Midbrain (tissue), 1 donor: ENCODE data around the gene FAM50B.

Source experiments
- DNase-seq: peaks from one replicate; lab custom pipeline; 2025; lab: John Stamatoyannopoulos, UW

Gene FAM50B

DNA sequence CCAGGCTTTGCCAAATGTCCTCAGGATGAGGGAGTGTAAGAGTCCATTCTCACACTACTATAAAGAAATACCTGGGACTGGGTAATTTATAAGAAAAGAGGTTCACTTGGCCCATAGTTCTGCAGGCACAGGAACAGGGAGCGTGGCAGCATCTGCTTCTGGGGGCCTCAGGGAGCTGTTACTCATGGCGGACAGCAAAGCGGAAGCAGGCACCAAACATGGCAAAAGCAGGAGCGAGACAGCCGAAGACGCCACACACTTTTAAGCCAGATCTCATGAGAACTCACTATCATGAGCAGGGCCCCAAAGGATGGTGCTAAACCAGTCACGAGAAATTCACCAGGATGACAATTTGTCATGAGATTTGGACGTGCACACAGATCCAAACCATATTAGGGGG is 22.8 kb downstream of the FAM50B start:
- no peak for DNase-seq

GRCh38 chr6:3872370-3872854 is 23.2 kb downstream of the FAM50B start:
- DNase-seq = no peak

DNA sequence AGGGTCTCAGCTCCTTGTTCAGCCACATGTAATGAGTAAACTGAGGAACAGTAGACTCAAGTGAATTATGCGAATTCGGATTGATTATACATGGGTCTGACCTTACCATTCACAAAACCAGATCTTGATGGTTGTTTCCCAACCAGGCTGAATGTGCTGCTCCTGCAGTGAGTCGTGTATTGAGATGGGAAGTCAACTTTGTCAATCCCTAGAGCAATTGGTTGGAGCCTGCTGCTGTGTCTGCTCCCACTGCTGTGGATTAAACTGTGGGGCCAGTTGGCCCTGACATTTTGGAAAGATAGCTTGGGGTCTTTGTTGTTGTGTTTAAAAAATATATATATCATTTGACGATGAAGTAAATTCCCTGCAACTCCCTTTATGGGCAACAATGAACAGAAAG is 23.9 kb downstream of the FAM50B start:
- no peak for DNase-seq

DNA sequence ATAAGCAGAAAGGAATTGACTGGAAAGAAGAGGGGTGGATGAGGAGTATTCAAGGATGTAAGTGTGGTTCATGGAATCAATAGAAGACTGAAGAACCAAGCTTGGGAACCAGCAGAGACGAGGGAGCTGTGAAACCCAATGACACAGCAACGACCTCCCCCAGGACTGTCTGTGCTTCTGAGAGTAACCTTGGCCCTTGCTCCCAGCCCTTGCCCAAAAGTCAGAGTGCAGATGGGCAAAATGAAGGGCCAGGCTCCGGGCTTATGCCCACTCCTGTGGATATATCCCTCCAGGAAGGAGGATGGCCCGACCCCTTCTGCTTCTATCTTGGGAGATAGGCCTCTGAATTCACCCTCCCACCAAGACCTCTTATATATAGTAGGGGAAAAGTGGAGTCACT is 24.9 kb downstream of the FAM50B start:
- no peak for DNase-seq

GRCh38 chr6:3875486-3875885 is 26.3 kb downstream of the FAM50B start:
- no peak for DNase-seq

- no peak for DNase-seq
These were observed 26.9 kb downstream of the FAM50B start for GRCh38 chr6:3876101-3876500.

- DNase-seq = no peak
These were observed 27.7 kb downstream of the FAM50B start for GRCh38 chr6:3876866-3877265.

DNA sequence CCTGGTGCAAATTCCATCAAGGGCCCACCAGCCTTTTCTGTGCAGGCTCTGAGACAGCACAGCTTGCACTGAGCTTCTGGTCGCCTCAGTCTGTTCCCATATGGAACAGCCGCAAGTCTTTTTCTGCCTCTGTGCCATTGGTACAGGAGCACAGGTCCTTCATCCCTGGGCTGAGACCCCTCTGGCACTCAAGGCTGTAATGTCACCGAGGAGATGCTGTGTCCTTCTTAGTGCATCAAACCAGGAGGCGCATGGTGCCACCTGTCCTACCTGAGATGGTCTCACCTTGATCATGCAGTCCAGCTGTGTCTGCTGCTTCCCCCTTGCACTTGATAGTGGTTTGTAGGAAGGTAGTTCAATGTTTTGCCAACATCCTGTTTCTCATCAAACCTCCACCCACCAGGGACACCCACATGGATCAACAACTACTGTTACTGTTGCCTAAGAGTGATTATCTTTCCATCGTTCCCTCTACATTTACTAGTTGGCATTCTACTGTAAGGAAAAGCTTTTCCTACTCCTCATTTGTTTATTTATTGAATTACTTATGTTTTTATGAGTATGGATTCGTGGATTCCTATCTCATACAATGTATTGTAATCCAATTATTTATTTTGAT is 29.0 kb downstream of the FAM50B start:
- DNase-seq = no peak

GRCh38 chr6:3879194-3879952 is 30.2 kb downstream of the FAM50B start:
- DNase-seq = no peak

GRCh38 chr6:3881711-3882421 is 32.7 kb downstream of the FAM50B start:
- no peak for DNase-seq

- no peak for DNase-seq
These were observed 33.3 kb downstream of the FAM50B start for GRCh38 chr6:3882431-3882830.

DNA sequence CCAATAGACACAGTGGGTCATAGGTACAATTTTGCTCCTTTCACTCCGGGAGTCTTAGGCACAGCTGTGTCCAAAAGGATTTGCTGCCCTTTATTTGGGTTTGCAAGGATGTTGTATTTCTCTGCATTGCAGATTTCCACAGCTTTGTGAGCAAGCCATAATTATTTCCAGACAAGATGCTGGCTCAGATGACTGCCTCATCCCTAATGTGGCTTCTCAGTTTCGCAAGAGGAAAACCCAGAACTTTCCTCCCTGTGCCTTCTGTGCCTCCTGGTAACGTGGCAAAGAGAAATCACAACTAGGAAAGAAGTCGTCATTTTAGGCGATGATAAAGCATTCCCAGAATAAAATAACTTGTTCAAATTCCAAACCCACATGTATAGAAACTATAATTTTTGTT is 33.7 kb downstream of the FAM50B start:
- DNase-seq = no peak

GRCh38 chr6:3884007-3884745 is 35.0 kb downstream of the FAM50B start:
- no peak for DNase-seq

DNA sequence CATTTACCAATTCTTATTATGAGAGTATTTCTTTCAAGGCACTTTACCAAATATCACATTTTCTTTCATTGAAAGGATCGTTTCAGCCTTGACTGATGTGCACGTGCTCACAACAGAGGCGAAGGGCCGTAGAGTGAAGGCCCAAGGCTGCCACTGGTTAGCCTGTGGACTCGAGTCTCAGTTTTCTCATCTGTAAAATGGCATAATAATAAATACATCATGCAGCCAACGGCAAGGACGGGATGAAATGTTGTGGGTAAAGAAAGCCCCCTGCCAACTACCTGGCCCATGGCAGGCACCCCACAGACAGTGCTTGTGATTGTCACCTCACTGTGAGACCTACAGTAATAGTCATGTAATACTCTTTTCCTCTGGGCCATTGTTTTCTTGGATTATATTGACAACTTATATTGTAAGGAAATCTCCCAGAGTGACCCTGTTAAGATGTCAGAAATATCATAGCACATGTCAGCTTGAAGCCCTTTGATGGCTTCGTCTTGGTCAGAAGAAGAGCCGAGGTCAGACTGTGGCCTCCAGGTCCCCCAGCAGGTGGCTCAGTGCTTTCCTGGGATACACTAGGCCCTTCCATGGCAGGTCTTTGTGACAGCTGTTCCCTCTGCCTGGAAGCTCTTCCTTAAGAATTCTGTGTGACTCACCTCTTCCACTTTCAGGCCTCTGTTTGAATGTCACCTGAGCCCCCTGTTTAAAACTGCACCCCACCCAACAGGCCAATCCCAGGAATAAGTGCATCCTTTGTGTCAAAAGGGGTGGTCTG is 36.3 kb downstream of the FAM50B start:
- DNase-seq = no peak

DNA sequence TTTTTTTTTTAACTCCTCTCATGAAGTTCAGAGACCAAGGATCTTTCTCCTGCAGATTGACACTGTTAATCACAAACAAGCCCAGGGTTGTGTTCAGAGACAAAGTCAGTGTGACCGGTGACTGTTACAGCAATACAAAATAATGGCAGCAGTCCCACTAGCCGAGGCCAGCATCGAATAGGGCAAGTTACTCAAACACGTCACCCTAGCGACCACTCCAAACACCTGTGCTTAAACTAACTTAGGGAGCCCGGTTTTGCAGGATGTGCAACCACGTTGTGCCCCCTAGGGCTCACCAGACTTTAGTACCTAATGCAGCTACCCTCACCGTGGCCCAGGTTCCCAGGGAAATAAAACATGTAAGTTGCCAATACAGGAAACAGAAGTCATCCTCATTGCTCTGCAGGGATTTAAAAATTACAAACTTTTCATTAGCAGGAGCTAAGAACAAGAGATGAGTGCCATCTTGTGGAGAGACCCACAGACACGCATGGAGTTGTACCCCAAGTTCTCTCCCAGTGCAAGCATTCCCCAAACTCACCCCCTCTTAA is 38.1 kb downstream of the FAM50B start:
- DNase-seq = peak; percentile 48

DNA sequence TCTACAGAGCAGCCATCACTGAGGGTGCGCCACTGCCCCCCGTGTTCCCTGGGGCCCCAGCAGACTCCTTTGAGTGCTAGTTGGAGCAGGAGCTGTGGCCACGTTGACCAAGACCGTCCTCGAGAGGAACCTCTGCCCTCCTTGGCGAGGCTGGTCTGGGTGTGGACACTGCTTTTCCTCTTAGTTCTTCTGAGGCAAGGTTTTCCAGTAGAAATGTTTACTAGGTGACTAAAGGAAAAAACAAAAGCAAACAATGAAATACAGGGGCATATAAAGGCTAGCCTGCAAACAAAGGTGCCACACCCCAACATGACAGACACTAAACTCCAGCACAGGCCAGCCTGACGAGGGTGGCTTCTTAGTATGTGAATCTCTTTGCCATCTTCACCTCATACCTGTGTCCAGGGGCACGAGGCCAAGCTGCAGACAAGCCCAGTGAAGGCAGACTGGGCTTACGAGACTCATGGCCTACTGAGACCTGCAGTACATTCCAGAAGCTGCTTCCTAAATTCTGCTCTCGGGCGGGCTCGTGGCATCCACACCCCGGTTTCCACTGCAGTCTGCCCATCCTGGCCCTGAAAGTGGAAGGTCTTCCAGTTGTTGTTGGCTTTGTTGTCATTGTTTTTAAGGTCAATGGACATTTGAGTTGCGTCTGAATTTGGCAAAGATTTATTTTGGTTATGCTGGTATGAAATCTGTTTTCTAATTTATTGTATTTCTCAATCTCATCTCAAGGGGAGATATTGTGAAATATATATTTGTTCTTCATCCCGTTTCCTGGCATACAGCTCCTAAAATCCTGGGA is 39.2 kb downstream of the FAM50B start:
- DNase-seq = no peak

DNA sequence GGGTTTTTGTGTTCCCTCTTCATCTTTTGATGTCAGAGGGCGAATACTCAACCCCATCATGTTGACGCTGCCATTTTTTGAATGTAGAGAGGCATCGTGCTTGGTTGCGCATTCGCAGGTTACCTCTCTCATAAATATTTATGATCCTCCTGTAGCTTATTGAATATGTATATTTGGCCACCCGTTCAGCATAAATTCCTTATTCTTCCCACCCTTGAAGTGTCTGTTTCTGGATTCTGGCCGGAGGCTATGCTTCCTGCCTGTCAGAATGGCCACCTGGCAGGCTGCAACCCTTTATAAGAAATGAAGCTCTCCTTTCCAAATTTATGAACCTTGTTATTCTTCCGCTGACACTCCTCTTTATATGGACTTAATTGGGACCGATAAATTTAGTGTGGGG is 40.9 kb downstream of the FAM50B start:
- no peak for DNase-seq

GRCh38 chr6:3891883-3892282 is 42.7 kb downstream of the FAM50B start:
- DNase-seq = no peak

DNA sequence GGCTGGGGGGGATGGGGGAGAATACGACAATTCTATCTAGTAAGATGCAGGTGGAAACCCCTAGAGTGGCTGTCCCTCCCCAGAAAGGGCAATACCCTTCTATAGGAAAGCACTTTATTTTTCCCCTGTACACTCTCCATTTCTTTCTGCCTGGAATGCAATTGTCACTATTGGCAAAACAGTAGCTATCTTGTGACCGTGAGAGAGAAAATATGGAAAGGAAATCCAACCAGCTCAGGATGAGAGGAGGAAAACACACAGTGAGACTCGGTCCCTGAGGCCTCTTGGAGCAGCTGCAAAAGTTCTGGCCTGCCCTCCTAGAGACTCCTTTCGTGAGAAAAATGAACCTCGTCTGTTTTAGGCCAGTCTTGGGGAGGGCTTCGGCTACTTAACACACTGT is 43.4 kb downstream of the FAM50B start:
- DNase-seq = no peak

- no peak for DNase-seq
These were observed 44.3 kb downstream of the FAM50B start for GRCh38 chr6:3893487-3893886.
